UCSD-AML1 (cell line): ENCODE data around the gene IGFL2.
"Not testable (repeated sequence)": the region's sequence is repeated elsewhere in the genome, so short reads cannot be mapped to it uniquely, and the experiment has no call there.

Experiments
- DNase-seq: peaks from one replicate; lab custom pipeline; 2025; ENCODE audit not compliant: unreplicated experiment; lab: John Stamatoyannopoulos, UW

Gene IGFL2

DNA sequence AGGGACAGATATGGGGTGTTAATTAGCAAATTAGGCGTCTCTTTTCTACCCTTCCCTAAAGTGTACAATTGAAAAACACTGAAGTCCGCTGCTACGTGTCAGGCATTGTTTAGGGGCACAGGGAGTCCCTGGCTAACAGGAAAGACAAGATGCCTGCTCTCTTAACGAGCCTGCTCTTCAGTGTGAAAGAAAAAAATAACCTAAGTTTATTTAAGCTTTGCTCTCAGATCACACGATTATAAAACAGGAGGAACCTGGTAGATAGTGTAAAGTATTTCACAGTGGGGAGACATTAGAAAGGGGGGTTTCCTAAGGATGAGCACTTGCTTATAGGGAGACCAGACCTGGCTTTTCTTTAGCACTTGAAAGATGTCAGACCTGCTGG is 38.7 kb downstream of the IGFL2 start:
- DNase-seq, result no peak

DNA sequence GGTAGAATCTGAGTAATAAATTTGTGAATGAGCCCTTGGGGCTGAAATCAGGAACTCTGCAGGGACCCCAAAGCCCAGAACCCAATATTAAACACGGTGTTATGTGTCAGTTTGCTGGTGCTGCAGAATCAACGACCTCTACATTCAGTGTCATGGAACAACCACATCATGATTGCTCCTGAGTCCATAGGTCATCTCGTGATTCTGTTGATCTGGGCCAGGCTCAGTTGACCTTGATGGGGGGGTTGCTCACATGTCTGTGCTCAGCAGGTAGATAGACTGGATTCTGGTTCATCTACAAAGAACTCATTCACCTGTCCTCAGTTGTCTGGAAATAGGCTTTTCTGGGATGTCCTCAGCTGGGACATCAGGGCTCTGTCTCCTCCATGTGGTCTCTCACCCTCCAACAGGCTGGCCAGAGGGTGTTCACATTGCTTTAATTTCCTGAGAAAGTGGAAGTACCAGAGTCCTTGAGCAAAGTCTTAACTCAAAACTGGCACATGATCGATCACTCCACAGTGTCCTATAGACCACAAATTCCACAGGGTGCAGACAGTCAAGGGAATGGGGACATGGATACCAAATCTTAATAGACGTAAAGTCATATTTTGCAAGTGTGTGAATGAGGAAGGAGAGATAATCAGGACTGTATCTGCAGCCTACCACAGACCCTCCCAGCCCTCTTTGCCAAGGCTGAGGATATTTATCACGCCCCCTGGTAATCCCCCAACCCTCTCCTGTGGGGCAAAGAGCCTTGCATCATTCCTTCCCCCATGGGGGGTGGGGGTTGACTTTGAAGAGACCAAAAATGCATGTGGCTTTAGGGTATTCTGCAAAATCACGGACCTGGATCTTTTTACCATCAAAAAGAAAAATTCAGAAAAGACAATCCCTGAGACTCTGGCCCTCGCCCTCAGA is 42.2 kb downstream of the IGFL2 start:
- no peak for DNase-seq

DNA sequence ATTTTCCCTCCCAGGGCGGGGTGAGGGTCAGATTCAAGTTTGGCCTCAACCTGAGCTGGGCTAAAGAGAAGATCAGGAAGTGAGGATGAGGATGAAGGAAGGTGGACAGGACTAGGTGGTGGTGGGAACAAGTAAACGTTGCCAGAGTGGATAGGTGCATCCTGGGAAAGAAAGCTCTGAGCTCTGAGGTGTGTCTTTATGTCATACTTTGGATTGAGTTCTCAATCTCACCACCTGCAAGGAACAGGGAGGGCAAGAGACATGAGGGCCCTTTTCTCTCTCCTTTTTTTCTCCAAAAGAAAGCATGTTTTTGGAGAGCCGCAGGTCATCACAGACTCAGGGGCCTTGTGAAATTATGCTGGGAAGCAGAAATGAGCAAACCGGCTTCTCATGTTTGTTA is 43.3 kb downstream of the IGFL2 start:
- DNase-seq, result no peak

DNA sequence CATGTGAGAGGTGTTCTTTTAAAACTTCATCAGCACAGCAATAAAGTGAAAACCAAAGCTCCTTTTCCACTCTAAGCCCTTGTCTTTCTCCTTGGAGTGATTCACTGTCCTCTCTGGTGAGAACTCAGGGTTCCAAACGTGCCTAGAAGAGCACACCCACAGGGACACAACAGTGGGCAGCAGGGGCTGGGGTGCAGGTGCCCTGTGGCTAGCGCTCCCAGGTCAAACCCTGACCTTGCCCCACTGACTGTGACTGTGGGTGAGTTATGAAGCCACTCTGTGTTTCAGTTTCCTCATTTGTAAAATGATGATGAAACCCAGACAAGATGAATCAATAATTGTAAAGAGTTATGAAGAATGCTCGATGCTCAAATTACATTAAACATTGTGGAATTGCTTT is 43.9 kb downstream of the IGFL2 start:
- no peak for DNase-seq

DNA sequence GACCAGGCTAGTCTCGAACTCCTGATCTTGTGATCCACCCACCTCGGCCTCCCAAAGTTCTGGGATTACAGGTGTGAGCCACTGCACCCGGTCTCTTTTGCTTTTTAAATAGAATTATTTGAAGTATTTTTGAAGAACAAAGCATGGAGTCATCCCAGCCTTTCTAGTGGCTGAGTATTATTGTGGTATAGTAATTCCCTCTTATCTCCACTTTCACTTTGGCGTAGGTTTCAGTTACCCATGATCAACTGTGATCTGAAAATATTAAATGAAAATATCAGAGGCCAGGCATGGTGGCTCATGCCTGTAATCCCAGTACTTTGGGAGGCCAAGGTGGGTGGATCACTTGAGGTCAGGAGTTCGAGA is 44.6 kb downstream of the IGFL2 start:
- not testable (repeated sequence) for DNase-seq

DNA sequence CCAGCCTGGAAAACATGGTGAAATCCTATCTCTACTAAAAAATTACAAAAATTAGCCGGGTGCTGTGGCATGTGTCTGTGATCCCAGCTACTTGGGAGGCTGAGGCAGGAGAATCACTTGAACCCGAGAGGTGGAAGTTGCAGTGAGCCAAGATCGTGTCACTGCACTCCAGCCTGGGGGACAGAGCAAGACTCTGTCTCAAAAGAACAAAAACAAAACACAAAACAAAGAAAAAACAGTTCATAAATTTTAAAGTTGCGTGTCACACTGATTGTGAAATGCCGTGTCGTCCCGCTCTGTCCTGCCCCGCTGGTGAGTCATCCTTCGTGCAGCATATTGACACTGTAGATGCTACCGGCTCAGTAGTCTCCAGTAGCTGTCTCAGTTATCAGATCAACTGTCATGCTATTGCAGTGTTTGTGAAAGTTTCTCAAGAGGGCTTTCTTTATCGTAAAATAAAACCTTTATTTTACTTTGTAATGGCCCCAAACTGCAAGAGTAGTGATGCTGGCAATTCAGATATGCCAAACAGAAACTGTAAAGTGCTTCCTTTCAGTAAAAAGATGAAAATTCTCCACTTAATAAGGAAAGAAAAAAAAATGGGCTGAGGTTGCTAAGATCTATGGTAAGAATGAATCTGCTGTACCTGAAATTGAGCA is 45.1 kb downstream of the IGFL2 start:
- no peak for DNase-seq

DNA sequence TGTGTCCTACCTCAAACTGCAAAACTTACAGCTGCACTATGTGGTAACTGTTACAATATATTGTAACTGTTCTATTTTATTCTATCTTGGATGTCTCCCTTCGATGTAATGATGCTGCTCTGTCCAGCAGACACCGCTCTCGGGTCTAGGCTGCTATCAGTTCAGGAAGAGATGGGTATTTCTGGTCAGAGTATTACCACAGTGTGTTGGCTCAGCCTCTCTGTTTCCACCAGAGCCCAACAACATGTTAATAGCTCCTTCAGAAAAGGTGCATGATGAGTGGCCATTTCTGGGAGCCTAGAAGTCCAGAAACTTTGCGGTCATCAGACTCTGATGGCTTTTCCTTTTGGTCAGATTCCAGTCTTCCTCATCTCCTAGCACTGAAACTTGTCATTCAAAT is 45.6 kb downstream of the IGFL2 start:
- DNase-seq, result no peak

DNA sequence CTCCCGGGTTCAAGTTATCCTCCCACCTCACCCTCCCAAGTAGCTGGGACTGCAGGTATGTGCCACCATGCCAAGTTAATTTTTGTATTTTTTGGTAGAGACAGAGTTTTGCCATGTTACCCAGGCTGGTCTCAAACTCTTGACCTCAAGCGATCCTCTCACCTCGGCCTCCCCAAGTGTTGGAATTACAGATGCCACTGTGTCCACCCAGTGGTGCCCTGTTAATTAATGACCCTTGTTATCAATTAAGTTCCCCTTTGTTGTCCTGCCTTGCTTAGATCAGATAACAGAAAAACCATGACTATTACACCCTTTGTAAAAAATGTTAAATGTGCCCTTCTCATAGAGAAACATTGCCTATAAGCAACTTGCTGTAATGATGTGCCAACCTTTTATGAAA is 47.1 kb downstream of the IGFL2 start:
- DNase-seq, result no peak

DNA sequence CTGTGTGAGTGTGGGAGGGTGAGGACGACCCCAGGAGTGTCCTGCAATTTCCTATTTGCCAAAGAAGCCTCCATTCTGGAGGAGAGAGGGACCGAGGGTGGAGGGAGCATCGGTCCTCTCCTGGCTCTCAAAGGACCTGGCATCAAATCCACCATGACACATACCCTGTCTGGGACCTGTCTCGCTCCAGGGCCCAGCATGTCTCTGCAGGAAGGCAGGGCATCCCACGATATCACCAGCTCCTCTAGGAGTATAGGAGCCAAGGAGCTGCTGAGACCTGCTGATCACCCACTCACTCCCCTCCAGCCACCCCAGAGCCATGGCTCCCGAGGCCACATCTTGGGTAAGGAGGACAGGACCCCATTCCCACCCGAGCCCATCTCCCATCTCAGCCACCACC is 47.9 kb downstream of the IGFL2 start:
- not testable (repeated sequence) for DNase-seq

DNA sequence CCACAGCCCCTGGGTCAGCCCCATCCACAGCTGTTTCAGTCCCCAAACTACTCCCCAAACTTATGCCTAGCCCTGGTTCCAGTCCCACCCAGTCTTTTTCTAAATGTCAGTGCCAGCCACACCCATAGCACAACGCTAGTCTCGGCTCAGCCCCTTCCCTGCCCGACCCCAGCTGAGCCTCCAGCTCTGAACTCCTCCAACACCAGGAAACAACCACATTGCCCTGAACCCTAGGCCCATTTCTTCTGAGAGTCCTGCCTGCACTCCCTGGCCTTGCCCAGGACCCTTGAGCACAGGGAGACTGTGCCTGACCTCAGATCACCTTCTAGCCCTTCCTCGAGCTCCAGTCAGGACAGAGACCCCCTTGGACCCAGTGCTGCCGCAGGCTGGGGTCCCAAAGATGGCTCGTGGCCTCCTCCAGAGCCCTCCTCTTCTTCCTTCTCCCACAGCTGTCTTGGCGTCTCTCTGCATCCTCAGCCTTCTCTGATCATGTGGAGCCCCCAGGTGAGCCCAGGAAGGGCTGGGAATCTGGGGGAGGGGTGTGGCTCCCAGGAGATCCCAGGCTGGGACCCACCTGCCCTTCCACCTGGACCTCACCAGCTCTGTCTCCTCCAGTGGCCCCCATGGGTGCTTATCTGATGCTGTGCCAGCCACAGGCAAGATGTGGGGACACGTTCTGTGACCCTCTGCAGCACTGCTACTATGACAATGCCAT is 48.5 kb downstream of the IGFL2 start:
- no peak for DNase-seq

DNA sequence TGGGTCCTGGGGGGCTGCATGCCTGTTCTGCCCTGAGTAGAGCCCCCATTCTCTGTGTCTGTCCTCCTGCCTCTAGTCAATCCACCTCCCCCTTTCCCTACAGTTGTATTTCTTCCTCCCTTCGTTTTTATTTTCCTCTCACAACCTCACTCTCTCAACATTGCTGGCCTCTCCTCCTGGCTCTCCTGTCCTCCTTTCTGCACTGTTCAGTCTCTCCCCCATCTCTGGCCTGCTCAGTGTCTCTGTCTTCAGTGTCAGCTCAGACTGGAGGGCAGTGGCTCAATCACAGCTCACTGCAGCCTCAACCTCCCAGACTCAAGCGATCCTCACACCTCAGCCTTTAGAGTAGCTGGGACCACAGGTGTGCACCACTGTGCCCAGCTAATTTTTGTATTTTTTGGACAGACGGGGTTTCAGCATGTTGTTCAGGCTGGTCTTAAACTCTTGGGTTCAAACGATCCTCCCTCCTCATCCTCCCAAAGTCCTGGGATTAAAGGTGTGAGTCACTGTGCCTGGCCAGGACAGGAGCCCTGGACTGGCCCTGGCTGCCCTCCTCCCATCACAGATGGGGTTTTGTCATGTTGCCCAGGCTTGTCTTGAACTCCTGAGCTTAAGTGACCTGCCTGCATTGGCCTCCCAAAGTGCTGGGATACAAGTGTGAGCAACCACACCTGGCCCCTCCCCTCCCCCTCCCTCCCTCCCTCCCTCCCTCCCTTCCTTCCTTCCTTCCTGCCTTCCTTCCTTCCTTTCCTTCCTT is 49.5 kb downstream of the IGFL2 start:
- DNase-seq, result no peak

DNA sequence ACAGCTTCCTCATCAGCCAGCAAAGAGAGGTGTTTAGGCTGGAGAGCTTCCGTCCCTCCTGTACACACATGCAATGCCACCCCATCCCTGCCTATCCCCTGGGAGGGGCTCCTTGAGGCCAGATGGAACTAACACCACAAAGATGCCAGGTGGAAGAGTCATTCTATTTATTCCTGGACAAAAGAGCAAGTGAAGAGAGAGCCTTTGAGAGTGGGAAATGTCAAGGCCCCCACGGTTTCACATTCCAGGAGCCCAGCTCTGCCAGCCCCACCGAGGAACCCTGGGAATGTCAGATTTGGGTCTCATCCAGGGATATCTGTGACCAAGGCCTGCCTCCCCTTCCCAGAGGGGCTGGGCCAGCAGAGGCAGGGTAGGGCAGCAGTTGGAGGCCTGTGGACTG is 50.7 kb downstream of the IGFL2 start:
- no peak for DNase-seq

DNA sequence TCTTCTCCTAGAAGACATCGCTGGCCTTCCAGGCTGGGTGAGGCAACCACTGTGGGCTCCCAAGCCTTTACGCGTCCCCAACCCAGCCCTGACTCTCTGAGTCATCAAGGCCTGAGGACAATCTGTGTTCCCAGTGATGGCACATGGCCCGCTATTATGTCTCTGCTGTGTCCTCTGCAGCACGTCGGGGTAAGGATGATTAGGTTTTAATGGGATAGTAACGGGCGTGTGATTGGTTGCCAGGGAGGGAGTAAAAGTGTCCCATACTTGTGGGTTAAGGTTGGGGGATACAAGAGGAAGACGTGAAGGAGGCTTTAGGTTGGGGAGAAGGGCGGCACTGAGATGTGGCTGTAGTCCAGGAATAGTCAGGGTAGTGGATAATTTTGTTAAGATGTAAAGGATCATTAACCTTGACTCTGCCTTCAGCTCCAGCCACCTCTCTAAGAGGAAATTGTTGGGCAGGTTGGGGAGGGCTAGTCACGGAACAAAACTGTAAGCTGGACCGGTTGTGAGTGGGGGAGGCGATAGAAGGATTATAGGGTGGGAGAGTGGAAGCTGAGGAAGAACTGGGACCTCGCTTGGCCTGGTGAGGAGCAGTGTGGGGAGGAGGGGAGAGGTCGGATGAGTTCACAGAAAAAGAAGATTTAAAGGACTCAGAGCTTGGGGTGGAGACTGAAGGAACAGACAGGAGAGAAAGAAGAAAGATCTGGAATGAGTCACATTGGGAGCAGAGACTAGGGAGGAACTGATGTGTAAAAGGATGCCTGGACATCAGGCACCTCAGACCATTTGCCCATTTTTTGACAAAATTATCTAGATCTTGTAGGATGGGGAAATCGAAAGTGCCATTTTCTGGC is 53.6 kb downstream of the IGFL2 start:
- DNase-seq, result no peak

DNA sequence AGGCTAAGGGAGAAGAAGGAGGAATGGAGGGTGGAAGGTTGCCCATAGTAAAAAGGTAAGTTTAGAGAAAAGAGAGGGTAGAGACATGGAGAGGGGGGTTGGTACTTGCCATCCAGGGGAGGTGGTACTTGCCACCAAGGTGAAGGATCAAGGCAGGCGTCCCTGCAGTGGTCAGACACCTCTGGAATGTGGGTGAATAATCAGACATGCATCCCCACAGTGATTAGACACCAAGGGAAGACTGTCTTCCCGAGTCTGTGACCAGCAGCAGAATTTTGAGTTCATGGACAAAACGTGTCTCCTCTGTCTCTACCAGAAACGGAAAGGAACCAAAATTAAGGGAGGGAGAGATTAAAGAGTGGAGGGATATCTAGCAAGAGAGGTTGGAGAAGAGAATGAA is 54.4 kb downstream of the IGFL2 start:
- no peak for DNase-seq

DNA sequence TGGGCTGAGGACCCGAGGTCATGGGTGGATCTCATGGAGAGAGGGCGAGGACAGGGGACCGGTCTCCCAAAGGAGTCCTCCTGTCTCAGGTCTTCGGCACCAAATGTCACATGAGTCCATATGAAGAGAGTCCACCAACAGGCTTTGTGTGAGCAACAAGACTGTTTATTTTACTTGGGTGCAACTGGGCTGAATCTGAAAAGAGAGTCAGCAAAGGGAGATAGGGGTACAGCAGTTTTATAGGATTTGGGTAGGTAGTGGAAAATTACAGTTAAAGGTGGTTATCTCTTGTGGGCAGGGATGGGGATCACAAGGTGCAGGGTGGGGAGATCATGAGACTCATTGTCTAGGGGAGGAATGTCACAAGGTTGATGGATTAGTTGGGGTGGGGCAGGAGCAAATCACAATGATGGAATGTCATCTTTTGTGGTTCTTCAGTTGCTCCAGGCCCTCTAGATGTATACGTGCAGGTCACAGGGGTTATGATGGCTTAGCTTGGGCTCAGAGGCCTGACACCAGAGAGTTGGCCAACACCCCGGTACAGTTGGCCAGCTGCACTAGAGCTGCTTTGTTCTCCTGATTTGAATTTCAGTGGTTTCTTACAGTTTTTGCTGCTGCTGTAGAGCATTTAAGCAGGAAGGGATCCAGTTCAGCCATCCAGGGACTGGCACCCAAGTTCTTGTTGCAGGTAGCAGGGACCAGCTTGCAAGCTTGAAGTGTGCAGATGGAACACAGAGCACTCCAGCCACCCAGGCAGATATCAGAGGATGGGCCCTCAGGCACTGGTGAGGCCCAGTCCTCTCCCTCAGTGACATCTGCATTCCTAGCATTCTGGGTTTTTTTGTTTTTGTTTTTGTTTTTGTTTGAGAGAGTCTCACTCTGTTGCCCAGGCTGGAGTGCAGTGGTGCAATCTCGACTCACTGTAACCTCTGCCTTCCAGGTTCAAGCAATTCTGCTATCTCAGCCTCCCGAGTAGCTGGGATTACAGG is 55.1 kb downstream of the IGFL2 start:
- no peak for DNase-seq

DNA sequence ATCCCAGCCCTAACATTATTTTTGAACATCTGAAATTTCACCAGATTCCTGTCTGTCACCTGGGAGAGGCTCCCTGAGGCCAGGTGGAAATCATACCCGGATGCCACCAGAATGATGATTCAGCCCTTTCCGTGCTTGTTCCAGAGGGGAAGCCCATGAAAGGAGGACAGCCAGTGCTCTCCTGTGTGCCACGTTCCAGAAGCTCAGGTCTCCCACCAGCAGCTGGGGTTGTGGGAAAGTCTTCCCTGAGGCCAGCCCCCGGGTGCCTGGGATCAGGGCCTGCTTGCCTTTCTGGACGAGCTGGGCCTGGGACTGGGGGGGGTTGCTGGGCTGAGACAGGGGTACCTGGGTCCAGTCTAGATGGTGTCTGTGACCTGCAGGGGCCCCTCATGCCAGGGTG is 56.0 kb downstream of the IGFL2 start:
- DNase-seq, result no peak

DNA sequence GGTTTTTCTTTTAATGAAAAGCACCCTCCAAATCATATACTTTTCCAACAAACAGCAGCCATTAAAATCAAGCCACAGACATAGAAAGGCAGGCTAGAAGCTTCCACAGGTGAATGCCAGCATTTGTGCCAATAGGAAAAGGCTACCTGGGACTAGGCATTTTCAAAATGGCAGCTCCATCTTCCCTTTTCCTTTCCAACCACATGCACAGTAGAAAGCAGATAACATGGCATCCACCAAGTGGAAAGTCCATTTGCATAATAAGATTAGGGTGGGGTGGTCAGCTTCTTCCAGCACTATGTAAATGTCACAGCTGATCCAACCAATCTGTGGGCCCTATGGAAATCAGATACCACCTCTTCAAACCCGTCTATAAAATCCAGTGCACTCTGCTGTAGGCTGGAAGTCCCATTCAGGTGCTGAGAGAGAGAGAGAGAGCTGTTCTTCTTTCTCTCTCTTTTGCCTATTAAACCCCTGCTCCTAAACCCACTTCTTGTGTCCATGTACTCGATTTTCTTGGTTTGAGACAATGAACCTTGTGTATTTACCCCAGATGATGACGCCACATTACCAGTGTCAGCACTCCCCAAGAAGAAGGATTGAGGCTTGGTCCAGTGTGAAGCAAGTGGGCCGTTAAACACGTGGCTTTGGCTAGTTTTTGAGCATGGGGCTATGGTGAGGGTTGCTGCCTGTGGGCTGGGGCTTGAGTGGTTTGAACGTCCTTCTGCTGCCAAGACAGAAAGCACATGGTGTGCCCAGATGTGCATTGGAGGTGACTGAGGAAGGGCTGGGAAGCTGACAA is 57.3 kb downstream of the IGFL2 start:
- DNase-seq, result no peak

DNA sequence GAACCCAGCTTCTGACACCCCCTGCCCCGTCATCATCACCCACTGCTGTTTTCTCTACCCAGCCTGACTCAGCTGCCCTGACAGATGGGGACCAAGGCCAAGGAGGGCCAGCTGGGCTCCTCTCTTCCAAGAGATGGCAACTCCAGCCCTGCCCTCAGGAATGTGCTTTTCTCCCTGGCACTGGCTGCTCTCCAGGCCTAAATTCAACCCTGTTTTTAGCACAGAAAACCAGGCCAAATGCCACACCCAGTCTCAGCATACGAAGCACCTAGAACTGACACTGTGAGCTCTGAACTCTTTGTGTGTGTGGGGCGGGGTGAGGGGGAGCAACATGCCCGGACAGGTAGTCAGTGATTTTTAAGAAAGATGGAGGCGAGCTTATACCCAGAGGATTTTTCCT is 58.1 kb downstream of the IGFL2 start:
- no peak for DNase-seq
